MM.1S (cell line): ENCODE measurements around the gene ACVR2B.

ENCODE experiments used
- CTCF ChIP-seq: fragments of 300-600 bp; sonication (generic); IDR thresholded peaks from 2 replicates; pipeline ENCODE4 v1.5.1; 2016; ENCODE audit warnings: antibody characterized with exemption, low read length, mixed read lengths
- EZH2 ChIP-seq: fragments of 300-600 bp; sonication (generic); optimal IDR thresholded peaks from 2 replicates; pipeline ENCODE3; 2017; ENCODE audit warnings: low read depth, mild to moderate bottlenecking, antibody characterized with exemption, low read length, mixed read lengths
- EZH2phosphoT487 ChIP-seq: fragments of 300-600 bp; sonication (generic); IDR thresholded peaks from 2 replicates; pipeline ENCODE4 v1.6.1; 2018; ENCODE audit warnings: antibody characterized with exemption, low read length

DNA sequence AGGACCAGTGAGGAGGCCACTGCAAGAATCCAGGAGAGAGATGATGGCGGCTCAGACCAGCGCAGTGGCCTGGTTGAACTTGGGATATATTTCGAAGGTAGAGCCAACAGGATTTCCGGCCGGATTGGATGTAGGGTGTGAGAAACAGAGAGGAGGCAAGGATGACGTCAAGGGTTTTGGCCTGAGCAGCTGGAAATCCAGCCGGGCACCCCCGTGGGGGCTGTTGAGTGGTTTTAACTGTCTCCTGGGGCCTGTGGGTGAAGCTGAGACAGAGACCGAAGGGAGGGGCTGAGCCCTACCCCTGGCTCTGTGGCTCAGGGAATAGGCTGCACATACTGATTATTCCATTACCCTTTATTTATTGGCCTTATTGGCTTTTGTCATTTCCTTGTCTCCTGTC is 88.1 kb downstream of the ACVR2B start:
- no peak for TF ChIP-seq CTCF
- no peak for TF ChIP-seq EZH2phosphoT487
- no peak for TF ChIP-seq EZH2
